MM.1S (cell line): ENCODE measurements around the gene ZNF891.

Experiments
- DNase-seq: peaks from one replicate; pipeline ENCODE4 v3.0.0-alpha.2; 2015
- H2AFZ ChIP-seq: fragments of 300-600 bp; sonication (generic); 2 replicates; pipeline ENCODE4 v1.6.0; 2016; ENCODE audit warnings: antibody characterized with exemption, low read length
- H3F3A ChIP-seq: fragments of 300-600 bp; sonication (generic); 2 replicates; pipeline ENCODE4 v1.6.1; 2016; ENCODE audit warnings: mild to moderate bottlenecking, antibody characterized with exemption, low read length, moderate library complexity, mixed read lengths; ENCODE audit not compliant: insufficient read depth
- H3K27ac ChIP-seq: fragments of 300-600 bp; sonication (generic); 2 replicates; pipeline ENCODE4 v1.5.1; 2016; ENCODE audit warnings: mild to moderate bottlenecking, low read length
- H3K27me3 ChIP-seq: fragments of 300-600 bp; sonication (generic); replicated peaks from 2 replicates; pipeline ENCODE4 v1.6.0; 2016; ENCODE audit warnings: low read length; ENCODE audit not compliant: insufficient read depth
- H3K36me3 ChIP-seq: fragments of 300-600 bp; sonication (generic); replicated peaks from 2 replicates; pipeline ENCODE4 v1.6.1; 2016; ENCODE audit warnings: mild to moderate bottlenecking, low read length, mixed read lengths; ENCODE audit not compliant: insufficient read depth
- H3K4me1 ChIP-seq: fragments of 300-600 bp; sonication (generic); 2 replicates; pipeline ENCODE4 v1.6.1; 2016; ENCODE audit warnings: low read length, mixed read lengths
- H3K4me2 ChIP-seq: fragments of 300-600 bp; sonication (generic); 2 replicates; pipeline ENCODE4 v1.6.0; 2016; ENCODE audit warnings: low read depth, low read length
- H3K4me3 ChIP-seq: fragments of 300-600 bp; sonication (generic); 2 replicates; pipeline ENCODE4 v1.5.1; 2016; ENCODE audit warnings: low read length, mixed read lengths
- H3K79me2 ChIP-seq: fragments of 300-600 bp; sonication (generic); 2 replicates; pipeline ENCODE4 v1.6.1; 2016; ENCODE audit warnings: mixed run types, low read length, mixed read lengths
- H3K9ac ChIP-seq: fragments of 300-600 bp; sonication (generic); 2 replicates; pipeline ENCODE4 v1.6.1; 2016; ENCODE audit warnings: low read length, mixed read lengths
- H3K9me2 ChIP-seq: fragments of 300-600 bp; sonication (generic); replicated peaks from 2 replicates; pipeline ENCODE4 v1.6.1; 2016; ENCODE audit warnings: mild to moderate bottlenecking, low read length, mixed read lengths; ENCODE audit not compliant: insufficient read depth
- H3K9me3 ChIP-seq: fragments of 300-600 bp; sonication (generic); replicated peaks from 2 replicates; pipeline ENCODE4 v1.6.1; 2016; ENCODE audit warnings: mild to moderate bottlenecking, low read length, mixed read lengths; ENCODE audit not compliant: insufficient read depth
- H4K20me1 ChIP-seq: fragments of 300-600 bp; sonication (generic); 2 replicates; pipeline ENCODE4 v1.6.1; 2016; ENCODE audit warnings: mild to moderate bottlenecking, low read length, moderate library complexity, mixed read lengths; ENCODE audit not compliant: insufficient read depth
- CTCF ChIP-seq: fragments of 300-600 bp; sonication (generic); IDR thresholded peaks from 2 replicates; pipeline ENCODE4 v1.5.1; 2016; ENCODE audit warnings: antibody characterized with exemption, low read length, mixed read lengths
- EZH2 ChIP-seq: fragments of 300-600 bp; sonication (generic); optimal IDR thresholded peaks from 2 replicates; pipeline ENCODE3; 2017; ENCODE audit warnings: low read depth, mild to moderate bottlenecking, antibody characterized with exemption, low read length, mixed read lengths
- EZH2phosphoT487 ChIP-seq: fragments of 300-600 bp; sonication (generic); IDR thresholded peaks from 2 replicates; pipeline ENCODE4 v1.6.1; 2018; ENCODE audit warnings: antibody characterized with exemption, low read length

Gene ZNF891

GRCh38 chr12:133165776-133166175 lies 35.7 kb upstream of the ZNF891 start:
- Histone ChIP-seq H3K27ac (no peak overlapping the region), H4K20me1 (no peaks in the 10 kb centered on the region), H3K4me1 (no peaks in the 10 kb centered on the region), H3K9me2 (no peaks in the 10 kb centered on the region), H3K9ac (no peak overlapping the region), H3K9me3 (no peaks in the 10 kb centered on the region), H2AFZ (no peak overlapping the region), H3K36me3 (no peaks in the 10 kb centered on the region), H3F3A (no peaks in the 10 kb centered on the region), H3K4me2 (no peak overlapping the region), H3K79me2 (no peaks in the 10 kb centered on the region), H3K4me3 (no peak overlapping the region), H3K27me3 (no peaks in the 10 kb centered on the region)
- TF ChIP-seq CTCF (no peak), EZH2phosphoT487 (no peak), EZH2 (no peak)
- no peak for DNase-seq

GRCh38 chr12:133156125-133156690 lies 26.1 kb upstream of the ZNF891 start:
- TF ChIP-seq EZH2phosphoT487, result no peak
- TF ChIP-seq EZH2, result no peak
- TF ChIP-seq CTCF, result no peak
- no peak overlapping the region for H3K9ac ChIP-seq
- no peaks in the 10 kb centered on the region for H4K20me1 ChIP-seq
- no peak overlapping the region for H2AFZ ChIP-seq
- H3K27me3 ChIP-seq, result no peaks in the 10 kb centered on the region
- H3K79me2 ChIP-seq, result no peaks in the 10 kb centered on the region
- no peak overlapping the region for H3K27ac ChIP-seq
- H3K9me3 ChIP-seq, result no peaks in the 10 kb centered on the region
- no peak for DNase-seq
- no peaks in the 10 kb centered on the region for H3K4me1 ChIP-seq
- H3F3A ChIP-seq, result no peaks in the 10 kb centered on the region
- no peak overlapping the region for H3K4me3 ChIP-seq
- H3K36me3 ChIP-seq, result no peaks in the 10 kb centered on the region
- H3K4me2 ChIP-seq, result no peak overlapping the region
- H3K9me2 ChIP-seq, result no peaks in the 10 kb centered on the region

GRCh38 chr12:133145981-133146380 lies 15.9 kb upstream of the ZNF891 start:
- H3K4me3 ChIP-seq, result no peak overlapping the region
- H2AFZ ChIP-seq, result no peak overlapping the region
- no peak for DNase-seq
- no peaks in the 10 kb centered on the region for H4K20me1 ChIP-seq
- no peak overlapping the region for H3K9ac ChIP-seq
- H3K27ac ChIP-seq, result no peak overlapping the region
- no peaks in the 10 kb centered on the region for H3F3A ChIP-seq
- H3K4me1 ChIP-seq, result no peaks in the 10 kb centered on the region
- TF ChIP-seq EZH2 (no peak), EZH2phosphoT487 (no peak), CTCF (no peak)
- H3K9me3 ChIP-seq, result no peaks in the 10 kb centered on the region
- no peak overlapping the region for H3K4me2 ChIP-seq
- no peaks in the 10 kb centered on the region for H3K79me2 ChIP-seq
- H3K9me2 ChIP-seq, result no peaks in the 10 kb centered on the region
- no peaks in the 10 kb centered on the region for H3K36me3 ChIP-seq
- H3K27me3 ChIP-seq, result no peaks in the 10 kb centered on the region
